Kidney tubule cell (primary cell): ENCODE results near the gene KRTAP19-5.
"Not testable (repeated sequence)": the region's sequence is repeated elsewhere in the genome, so short reads cannot be mapped to it uniquely, and the experiment has no call there.

ENCODE experiments used
- DNase-seq: peaks from one replicate; pipeline ENCODE4 v3.0.0-alpha.2; 2018; ENCODE audit warnings: low spot score

Gene KRTAP19-5

GRCh38 chr21:30502041-30502440 is at the start of gene KRTAP19-5:
KRTAP19-5 (minus strand) TSS chr21:30502141; CDS start chr21:30502090, 51 bp downstream.
- no peak for DNase-seq

GRCh38 chr21:30541764-30542163 is 39.8 kb upstream of the KRTAP19-5 start, which contains the start of gene KRTAP19-6:
KRTAP19-6 (minus strand) TSS chr21:30541864; CDS start chr21:30541833, 31 bp downstream.
- no peak for DNase-seq

- DNase-seq, result peak; percentile 2
Observed at GRCh38 chr21:30518876-30519275, 16.9 kb upstream of the KRTAP19-5 start.

DNA sequence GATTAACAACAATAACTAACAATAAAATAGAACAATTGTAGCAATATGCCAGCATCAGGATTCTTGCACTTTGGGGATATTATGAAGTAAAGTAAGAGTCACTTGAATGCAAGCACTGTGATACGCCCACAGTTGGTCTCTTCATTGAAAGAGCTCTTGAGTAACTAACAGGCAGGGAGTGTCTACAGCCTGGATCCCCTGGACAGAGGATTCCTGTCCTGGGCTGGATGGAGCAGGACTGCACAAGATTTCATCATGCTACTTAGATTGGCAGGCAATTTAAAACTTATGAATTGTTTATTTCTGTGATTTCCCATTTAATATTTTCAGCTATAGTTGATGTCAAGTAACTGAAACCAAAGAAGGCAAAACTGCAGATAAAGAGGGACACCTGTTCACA is 13.7 kb upstream of the KRTAP19-5 start:
- DNase-seq, result no peak

GRCh38 chr21:30505621-30506205 is 3.8 kb upstream of the KRTAP19-5 start:
- not testable (repeated sequence) for DNase-seq

- DNase-seq, result no peak
Observed at GRCh38 chr21:30497065-30497464, 4.9 kb downstream of the KRTAP19-5 start, which contains the start of gene KRTAP19-4. KRTAP19-4 (minus strand) TSS chr21:30497165; CDS start chr21:30497110, 55 bp downstream.

GRCh38 chr21:30491963-30492428 is 9.9 kb downstream of the KRTAP19-5 start, which contains the start of gene KRTAP19-3:
KRTAP19-3 (minus strand) TSS chr21:30492013; CDS start chr21:30491957, 56 bp downstream.
- no peak for DNase-seq

DNA sequence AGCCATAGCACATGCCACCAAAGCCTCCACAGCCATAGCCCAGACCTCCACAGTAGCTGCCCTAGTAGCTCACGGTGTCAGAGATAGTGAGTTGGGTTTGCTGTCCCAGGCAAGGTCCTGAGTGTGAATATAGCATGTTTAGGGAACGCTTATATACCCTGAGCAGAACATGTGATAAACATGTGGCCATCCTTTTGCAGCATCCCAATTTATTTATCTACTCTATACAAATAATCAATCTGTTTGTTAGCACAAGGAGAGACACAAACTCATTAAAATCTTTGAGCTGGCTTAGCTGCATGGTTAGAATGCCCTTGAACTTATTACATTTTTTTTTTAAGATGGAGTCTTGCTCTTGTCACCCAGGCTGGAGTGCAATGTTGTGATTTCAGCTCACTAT is 14.6 kb downstream of the KRTAP19-5 start, which contains the start of gene KRTAP19-2:
Gene KRTAP19-2 (minus strand): TSS at position 101 of the 400 bp plus-strand sequence. CDS start 88 bp downstream, at position 13.
- no peak for DNase-seq

GRCh38 chr21:30486180-30486579 is 15.8 kb downstream of the KRTAP19-5 start:
- no peak for DNase-seq

DNA sequence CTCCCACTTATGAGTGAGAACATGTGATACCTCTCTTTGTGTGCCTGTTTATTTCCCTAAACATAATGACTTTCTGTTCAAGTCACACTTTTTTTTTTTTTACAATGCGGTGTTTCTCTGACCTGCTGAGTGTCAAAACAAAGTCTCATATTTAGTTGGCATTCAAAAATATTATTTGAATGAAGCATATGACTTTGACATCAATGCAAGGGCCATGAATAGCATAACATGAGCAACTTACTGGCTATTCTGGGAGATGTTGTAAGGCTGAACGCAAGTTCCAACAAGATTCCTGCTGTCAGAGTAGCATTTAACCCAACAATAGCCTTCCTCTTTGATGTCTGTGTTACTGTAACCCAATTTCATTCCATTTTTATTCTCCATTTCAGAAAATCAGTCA is 19.8 kb downstream of the KRTAP19-5 start:
- no peak for DNase-seq

DNA sequence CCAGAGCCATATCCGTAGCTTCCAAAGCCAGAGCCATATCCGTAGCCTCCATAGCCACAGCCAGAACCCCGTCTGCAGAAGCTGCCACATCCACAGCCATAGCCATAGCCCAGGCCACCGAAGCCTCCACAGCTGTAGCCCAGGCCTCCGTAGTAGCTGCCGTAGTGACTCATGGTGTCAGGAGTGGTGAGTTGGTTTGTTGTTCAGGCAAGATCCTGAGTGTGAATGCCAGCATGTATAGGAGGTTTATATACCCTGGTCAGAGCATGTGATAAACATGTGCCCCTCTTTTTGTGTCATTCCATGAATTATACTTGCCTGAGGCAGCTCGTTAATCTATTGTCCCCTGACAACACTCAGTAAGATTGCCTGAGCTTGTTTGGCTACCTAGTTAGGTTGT is 21.8 kb downstream of the KRTAP19-5 start, which contains the start of gene KRTAP19-1:
Gene KRTAP19-1 (minus strand): TSS at position 223 of the 400 bp plus-strand sequence. CDS start 50 bp downstream, at position 173.
- DNase-seq, result no peak

DNA sequence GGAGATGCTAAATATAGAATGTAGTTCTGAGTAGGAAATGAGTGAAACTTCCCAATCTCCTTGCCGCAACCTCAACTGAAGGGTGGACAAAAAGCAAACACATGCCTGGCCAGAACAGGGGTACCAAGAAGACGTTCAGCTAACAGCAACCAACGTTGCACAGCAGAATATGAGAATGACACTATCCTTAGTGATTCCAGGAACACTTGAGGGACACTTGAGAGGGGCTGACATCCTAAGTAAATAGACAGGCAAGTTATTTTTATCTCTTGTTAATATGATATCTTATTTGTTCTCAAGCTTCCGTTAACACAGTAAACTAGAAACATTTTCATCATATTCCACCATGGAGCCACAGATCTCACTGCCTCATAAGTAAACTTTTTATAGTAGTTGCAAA is 22.7 kb downstream of the KRTAP19-5 start:
- no peak for DNase-seq

- DNase-seq, result no peak
Observed at GRCh38 chr21:30478004-30478403, 23.9 kb downstream of the KRTAP19-5 start.

GRCh38 chr21:30468900-30469714 is 32.8 kb downstream of the KRTAP19-5 start:
- DNase-seq, result no peak

GRCh38 chr21:30463713-30464112 is 38.2 kb downstream of the KRTAP19-5 start:
- peak; percentile 5 for DNase-seq
